Measurements from ENCODE around the gene SIRPD. TPM values are rescaled to one million over a fixed set of nuclear protein-coding genes. Genes with fewer than 3 reads are reported as not detected.

The SIRPD gene
- total and polyA plus RNA-seq, 2 of the 8 experiments (the other 6 are each of a cell fraction or from before 2014, with no cell fraction given) = not detected

GRCh38 chr20:1496930-1497329 is 60.6 kb downstream of the SIRPD start:
- Histone ChIP-seq H2BK12ac (ENCODE audit: low read depth, low read length) (no peak overlapping the region), H3K18ac (ENCODE audit: extremely low read depth, low read length) (no peak overlapping the region), H4K91ac (replicated peaks; ENCODE audit: insufficient read length, low read length) (no peak overlapping the region), H3K79me2 (ENCODE audit: control insufficient read depth in 1 of 2, insufficient read depth in 2 of 2, low read length in 2 of 2) (no peaks in the 10 kb centered on the region), H2AFZ (ENCODE audit: low read length) (no peak overlapping the region), H3K27ac (ENCODE audit: low read depth, low read length) (no peak overlapping the region), H3K4me1 (replicated peaks in 1 of 4; ENCODE audit: control insufficient read depth in 3 of 4, insufficient read depth in 4 of 4, low read length in 3 of 4) (peaks cover 4 to 8% (median 7%) of the 10 kb centered on the region in 4 experiments; a peak in 6 of 7 replicates), H3K27me3 (replicated peaks in 1 of 4; ENCODE audit: control insufficient read depth in 3 of 4, extremely low read depth in 1 of 4, insufficient read depth in 3 of 4, low read length in 3 of 4) (peaks cover 0 to 4% (median 1%) of the 10 kb centered on the region in 4 experiments; a peak in 2 of 7 replicates), H3K4me3 (ENCODE audit: extremely low read depth in 1 of 4, insufficient read depth in 2 of 4, low read depth in 3 of 4, low read length in 4 of 4) (no peak overlapping the region), H3K23me2 (ENCODE audit: low read depth, low read length) (no peaks in the 10 kb centered on the region), H3K23ac (ENCODE audit: insufficient read length) (no peak overlapping the region), H3K56ac (replicated peaks; ENCODE audit: insufficient read length, low read depth, low read length) (no peak overlapping the region), H3K14ac (ENCODE audit: insufficient read length) (no peak overlapping the region), H3K36me3 (ENCODE audit: control insufficient read depth in 2 of 4, insufficient read depth in 4 of 4, low read length in 3 of 4) (no peaks in the 10 kb centered on the region), H2BK5ac (ENCODE audit: low read depth, low read length) (no peak overlapping the region), H3K9ac (replicated peaks in 1 of 4; ENCODE audit: extremely low read depth in 1 of 4, low read depth in 3 of 4, low read length in 3 of 4) (no peak overlapping the region), H3K4ac (replicated peaks; ENCODE audit: insufficient read length, low read depth, low read length) (no peak overlapping the region), H2BK20ac (ENCODE audit: low read length) (no peak overlapping the region), H3K4me2 (ENCODE audit: insufficient read depth in 1 of 2, low read depth in 2 of 2, low read length in 2 of 2) (no peak overlapping the region), H2BK120ac (replicated peaks; ENCODE audit: low read depth, low read length) (no peak overlapping the region), H4K20me1 (replicated peaks in 1 of 2; ENCODE audit: control insufficient read depth in 1 of 2, insufficient read depth in 2 of 2, low read length in 2 of 2) (no peaks in the 10 kb centered on the region), H3K9me3 (ENCODE audit: insufficient read depth in 2 of 2, low read depth in 1 of 2, low read length in 1 of 2) (no peaks in the 10 kb centered on the region; a peak in 1 of 4 replicates), H3K79me1 (ENCODE audit: low read depth, low read length) (no peaks in the 10 kb centered on the region), H4K8ac (ENCODE audit: extremely low read depth, insufficient read depth, low read length) (no peak overlapping the region), H4K5ac (ENCODE audit: insufficient read length, low read depth, low read length) (no peak overlapping the region), H2BK15ac (ENCODE audit: low read length) (no peak overlapping the region), H2AK5ac (ENCODE audit: low read depth, low read length) (no peak overlapping the region)
- CTCF ChIA-PET (ENCODE audit: partially characterized antibody) = interaction anchor here (0.6 to 1.5 kb wide), 3 partner anchors 12 to 107 kb away, joined by 3 to 4 read pairs (median 3); no protein-coding TSS in a partner anchor
- 90% methylated on average over 3 of the region's 3 CpGs; no CpG with 5 or more reads in 1 of the 2 experiments for WGBS, 2 experiments (ENCODE audit: extremely low coverage in 1 of 2, insufficient coverage in 1 of 2, insufficient read length in 1 of 2, insufficient replicate concordance in 2 of 2, low coverage in 1 of 2, low lambda C conversion rate in 2 of 2, missing lambda C conversion rate in 1 of 2)
- DNase-seq (ENCODE audit: low read depth in 1 of 2, low spot score in 2 of 2) (no peak), FAIRE-seq (no peak)
- POLR2A ChIA-PET (ENCODE audit: partially characterized antibody) = no interaction called here
- no peak for TF ChIP-seq JUND (IDR thresholded peaks at IDR 0.05; ENCODE audit: low read length)
- TF ChIP-seq CTCF (IDR thresholded peaks at IDR 0.05; ENCODE audit: control extremely low read depth in 1 of 3, insufficient read depth in 1 of 3, low read depth in 1 of 3, low read length in 3 of 3) = no peak
- no peak for TF ChIP-seq JUN (IDR thresholded peaks at IDR 0.05; ENCODE audit: low read depth, low read length)
- no peak for TF ChIP-seq HDAC6 (IDR thresholded peaks at IDR 0.05; ENCODE audit: low read depth, low read length)
- TF ChIP-seq E2F6 (IDR thresholded peaks at IDR 0.05) = no peak
- TF ChIP-seq TEAD4 (IDR thresholded peaks at IDR 0.05; ENCODE audit: low read depth, low read length) = no peak
- TF ChIP-seq POU5F1 (IDR thresholded peaks at IDR 0.05; ENCODE audit: low read depth, low read length) = no peak
- TF ChIP-seq MAFK (IDR thresholded peaks at IDR 0.05; ENCODE audit: low read depth, low read length) = no peak
- TF ChIP-seq SIN3A (conservative IDR thresholded peaks at IDR 0.05 in 1 of 2, IDR thresholded peaks at IDR 0.05 in 1 of 2; ENCODE audit: low read depth in 1 of 2, low read length in 2 of 2) = no peak
- TF ChIP-seq SIX5 (IDR thresholded peaks at IDR 0.05; ENCODE audit: low read depth, low read length) = no peak
- TF ChIP-seq CBX8 (IDR thresholded peaks at IDR 0.05; ENCODE audit: borderline replicate concordance, low read depth, low read length) = no peak

Measured in H1 (cell line).